MM.1S (cell line): ENCODE data around the gene COQ8A.

ENCODE experiments used
- DNase-seq: peaks from one replicate; pipeline ENCODE4 v3.0.0-alpha.2; 2015
- H2AFZ ChIP-seq: fragments of 300-600 bp; sonication (generic); 2 replicates; pipeline ENCODE4 v1.6.0; 2016; ENCODE audit warnings: antibody characterized with exemption, low read length
- H3F3A ChIP-seq: fragments of 300-600 bp; sonication (generic); 2 replicates; pipeline ENCODE4 v1.6.1; 2016; ENCODE audit warnings: mild to moderate bottlenecking, antibody characterized with exemption, low read length, moderate library complexity, mixed read lengths; ENCODE audit not compliant: insufficient read depth
- H3K27ac ChIP-seq: fragments of 300-600 bp; sonication (generic); 2 replicates; pipeline ENCODE4 v1.5.1; 2016; ENCODE audit warnings: mild to moderate bottlenecking, low read length
- H3K27me3 ChIP-seq: fragments of 300-600 bp; sonication (generic); replicated peaks from 2 replicates; pipeline ENCODE4 v1.6.0; 2016; ENCODE audit warnings: low read length; ENCODE audit not compliant: insufficient read depth
- H3K36me3 ChIP-seq: fragments of 300-600 bp; sonication (generic); replicated peaks from 2 replicates; pipeline ENCODE4 v1.6.1; 2016; ENCODE audit warnings: mild to moderate bottlenecking, low read length, mixed read lengths; ENCODE audit not compliant: insufficient read depth
- H3K4me1 ChIP-seq: fragments of 300-600 bp; sonication (generic); 2 replicates; pipeline ENCODE4 v1.6.1; 2016; ENCODE audit warnings: low read length, mixed read lengths
- H3K4me2 ChIP-seq: fragments of 300-600 bp; sonication (generic); 2 replicates; pipeline ENCODE4 v1.6.0; 2016; ENCODE audit warnings: low read depth, low read length
- H3K4me3 ChIP-seq: fragments of 300-600 bp; sonication (generic); 2 replicates; pipeline ENCODE4 v1.5.1; 2016; ENCODE audit warnings: low read length, mixed read lengths
- H3K79me2 ChIP-seq: fragments of 300-600 bp; sonication (generic); 2 replicates; pipeline ENCODE4 v1.6.1; 2016; ENCODE audit warnings: mixed run types, low read length, mixed read lengths
- H3K9ac ChIP-seq: fragments of 300-600 bp; sonication (generic); 2 replicates; pipeline ENCODE4 v1.6.1; 2016; ENCODE audit warnings: low read length, mixed read lengths
- H3K9me2 ChIP-seq: fragments of 300-600 bp; sonication (generic); replicated peaks from 2 replicates; pipeline ENCODE4 v1.6.1; 2016; ENCODE audit warnings: mild to moderate bottlenecking, low read length, mixed read lengths; ENCODE audit not compliant: insufficient read depth
- H3K9me3 ChIP-seq: fragments of 300-600 bp; sonication (generic); replicated peaks from 2 replicates; pipeline ENCODE4 v1.6.1; 2016; ENCODE audit warnings: mild to moderate bottlenecking, low read length, mixed read lengths; ENCODE audit not compliant: insufficient read depth
- H4K20me1 ChIP-seq: fragments of 300-600 bp; sonication (generic); 2 replicates; pipeline ENCODE4 v1.6.1; 2016; ENCODE audit warnings: mild to moderate bottlenecking, low read length, moderate library complexity, mixed read lengths; ENCODE audit not compliant: insufficient read depth
- EZH2 ChIP-seq: fragments of 300-600 bp; sonication (generic); optimal IDR thresholded peaks from 2 replicates; pipeline ENCODE3; 2017; ENCODE audit warnings: low read depth, mild to moderate bottlenecking, antibody characterized with exemption, low read length, mixed read lengths
- EZH2phosphoT487 ChIP-seq: fragments of 300-600 bp; sonication (generic); IDR thresholded peaks from 2 replicates; pipeline ENCODE4 v1.6.1; 2018; ENCODE audit warnings: antibody characterized with exemption, low read length
- TF ChIP-seq, protein P1 (sequence below): fragments of 300-600 bp; sonication (generic); IDR thresholded peaks from 2 replicates; pipeline ENCODE4 v1.5.1; 2016; ENCODE audit warnings: antibody characterized with exemption, low read length, mixed read lengths

The COQ8A gene

DNA sequence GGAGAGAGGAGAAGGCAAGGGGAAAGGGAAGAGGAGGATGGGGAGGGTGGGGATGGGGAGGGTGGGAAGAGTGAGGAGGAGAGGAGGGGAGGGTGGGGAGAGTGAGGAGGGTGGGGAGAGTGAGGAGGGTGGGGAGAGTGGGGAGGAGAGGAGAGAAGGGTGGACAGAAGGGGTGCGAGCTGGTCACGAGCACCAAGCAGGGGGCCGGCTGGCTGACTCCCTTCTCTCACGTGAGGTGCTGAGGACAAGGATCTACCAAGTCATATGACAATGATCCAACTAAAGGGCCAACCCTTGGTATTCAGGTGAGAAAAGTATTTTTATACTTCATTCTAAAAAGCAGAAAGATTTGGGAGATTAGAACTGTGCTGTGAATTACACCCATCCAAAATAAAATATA, 51.8 kb downstream of the COQ8A start:
- TF ChIP-seq, protein P1, sequence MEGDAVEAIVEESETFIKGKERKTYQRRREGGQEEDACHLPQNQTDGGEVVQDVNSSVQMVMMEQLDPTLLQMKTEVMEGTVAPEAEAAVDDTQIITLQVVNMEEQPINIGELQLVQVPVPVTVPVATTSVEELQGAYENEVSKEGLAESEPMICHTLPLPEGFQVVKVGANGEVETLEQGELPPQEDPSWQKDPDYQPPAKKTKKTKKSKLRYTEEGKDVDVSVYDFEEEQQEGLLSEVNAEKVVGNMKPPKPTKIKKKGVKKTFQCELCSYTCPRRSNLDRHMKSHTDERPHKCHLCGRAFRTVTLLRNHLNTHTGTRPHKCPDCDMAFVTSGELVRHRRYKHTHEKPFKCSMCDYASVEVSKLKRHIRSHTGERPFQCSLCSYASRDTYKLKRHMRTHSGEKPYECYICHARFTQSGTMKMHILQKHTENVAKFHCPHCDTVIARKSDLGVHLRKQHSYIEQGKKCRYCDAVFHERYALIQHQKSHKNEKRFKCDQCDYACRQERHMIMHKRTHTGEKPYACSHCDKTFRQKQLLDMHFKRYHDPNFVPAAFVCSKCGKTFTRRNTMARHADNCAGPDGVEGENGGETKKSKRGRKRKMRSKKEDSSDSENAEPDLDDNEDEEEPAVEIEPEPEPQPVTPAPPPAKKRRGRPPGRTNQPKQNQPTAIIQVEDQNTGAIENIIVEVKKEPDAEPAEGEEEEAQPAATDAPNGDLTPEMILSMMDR, result no peak
- TF ChIP-seq EZH2 (no peak), EZH2phosphoT487 (no peak)
- no peaks in the 10 kb centered on the region for H3K9me3 ChIP-seq
- H3K9me2 ChIP-seq, result no peaks in the 10 kb centered on the region
- no peaks in the 10 kb centered on the region for H4K20me1 ChIP-seq
- H3K4me3 ChIP-seq, result no peak overlapping the region
- no peaks in the 10 kb centered on the region for H3K79me2 ChIP-seq
- no peak overlapping the region for H3K4me2 ChIP-seq
- H3K27ac ChIP-seq, result no peak overlapping the region
- H3F3A ChIP-seq, result no peaks in the 10 kb centered on the region
- H3K9ac ChIP-seq, result no peak overlapping the region
- H2AFZ ChIP-seq, result no peak overlapping the region
- H3K27me3 ChIP-seq, result no peaks in the 10 kb centered on the region
- DNase-seq, result no peak
- no peaks in the 10 kb centered on the region for H3K4me1 ChIP-seq
- no peaks in the 10 kb centered on the region for H3K36me3 ChIP-seq

DNA sequence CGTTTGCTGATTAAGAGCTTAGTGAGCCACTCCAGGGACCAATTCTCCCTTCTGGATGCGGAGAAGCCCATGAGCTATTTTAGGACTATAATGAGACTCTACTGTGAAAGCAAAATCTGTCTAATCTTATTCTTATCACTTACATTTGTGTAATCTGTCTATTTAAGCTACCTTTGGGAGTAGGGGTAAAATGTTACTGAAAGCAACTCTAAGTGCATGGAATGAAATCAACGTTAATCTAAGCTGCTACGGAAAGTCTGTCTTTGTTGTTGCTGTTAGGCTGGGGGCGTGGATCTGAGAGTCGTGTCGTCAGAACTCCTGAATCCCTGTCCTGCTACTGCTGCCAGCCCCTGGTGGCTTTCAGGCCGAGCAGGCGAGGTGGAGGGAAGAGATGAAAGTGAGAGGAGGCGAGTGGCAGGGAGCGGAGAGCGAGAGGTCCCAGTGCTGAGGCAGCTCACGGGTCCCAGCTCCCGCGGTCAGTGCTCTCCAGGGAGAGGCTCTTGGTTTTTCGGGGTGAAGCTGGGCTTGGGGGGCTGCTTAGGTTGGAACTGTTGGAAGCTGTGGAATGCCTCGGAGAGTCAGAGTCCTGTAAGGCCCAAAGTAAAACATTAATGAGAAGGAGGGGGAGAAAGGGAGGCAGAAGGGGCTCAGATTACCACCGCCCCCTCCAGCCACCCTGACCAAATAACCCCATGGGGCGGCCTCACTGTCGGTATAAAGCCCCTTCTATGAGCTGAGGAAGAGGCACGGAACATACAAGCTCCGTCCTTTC, 53.9 kb downstream of the COQ8A start:
- no peaks in the 10 kb centered on the region for H3K36me3 ChIP-seq
- H3K9me3 ChIP-seq, result no peaks in the 10 kb centered on the region
- H3K27ac ChIP-seq, result no peak overlapping the region
- H3K4me2 ChIP-seq, result no peak overlapping the region
- H3K79me2 ChIP-seq, result no peaks in the 10 kb centered on the region
- H3K9ac ChIP-seq, result no peak overlapping the region
- H3K4me1 ChIP-seq, result no peaks in the 10 kb centered on the region
- H4K20me1 ChIP-seq, result no peaks in the 10 kb centered on the region
- H3K9me2 ChIP-seq, result no peaks in the 10 kb centered on the region
- no peak overlapping the region for H3K4me3 ChIP-seq
- no peak for DNase-seq
- no peak overlapping the region for H2AFZ ChIP-seq
- H3K27me3 ChIP-seq, result no peaks in the 10 kb centered on the region
- TF ChIP-seq EZH2phosphoT487, result no peak
- no peak for TF ChIP-seq EZH2
- TF ChIP-seq, protein P1, result no peak
- H3F3A ChIP-seq, result no peaks in the 10 kb centered on the region

DNA sequence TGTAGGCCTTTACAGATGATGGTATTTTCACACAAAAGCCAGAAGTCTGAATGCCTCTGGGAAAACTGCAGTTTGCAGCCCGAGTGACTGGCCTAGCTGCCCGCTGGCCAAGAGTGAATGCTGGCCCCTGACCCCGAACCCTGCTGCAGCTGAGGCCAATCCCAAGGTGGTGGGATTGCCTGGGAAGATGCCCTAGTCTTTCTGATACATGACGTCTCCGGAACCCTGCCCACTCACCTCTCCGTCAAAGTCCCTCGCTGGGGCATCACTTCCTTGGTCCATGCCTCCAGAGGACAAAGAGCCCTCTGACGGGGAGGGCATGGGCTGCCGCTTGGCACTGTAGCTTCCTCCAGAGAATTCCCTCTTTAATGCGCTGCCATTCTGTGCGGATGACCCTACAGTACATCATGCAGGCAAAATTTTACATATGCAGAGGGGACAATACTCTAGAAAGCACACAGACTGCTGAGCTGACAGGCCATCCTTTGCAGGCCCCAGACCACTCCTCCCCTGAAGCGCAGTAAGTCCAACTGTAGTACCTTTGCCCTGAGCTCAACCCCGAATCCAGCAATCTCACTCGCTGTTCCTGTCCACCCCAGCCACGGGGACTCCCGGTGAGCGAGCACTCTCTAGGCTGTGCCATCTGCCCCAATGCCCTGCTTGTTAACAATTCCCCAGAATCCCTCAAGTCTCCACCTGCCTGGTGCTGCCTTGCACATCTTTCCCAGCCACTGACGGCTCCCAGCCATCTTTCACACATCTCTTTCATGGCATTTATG, 54.7 kb downstream of the COQ8A start:
- H3K4me1 ChIP-seq, result no peaks in the 10 kb centered on the region
- H3K4me3 ChIP-seq, result no peak overlapping the region
- no peaks in the 10 kb centered on the region for H3K79me2 ChIP-seq
- no peak overlapping the region for H3K4me2 ChIP-seq
- DNase-seq, result no peak
- H3K9me3 ChIP-seq, result no peaks in the 10 kb centered on the region
- no peaks in the 10 kb centered on the region for H4K20me1 ChIP-seq
- H2AFZ ChIP-seq, result no peak overlapping the region
- no peaks in the 10 kb centered on the region for H3K36me3 ChIP-seq
- H3K9ac ChIP-seq, result no peak overlapping the region
- no peak overlapping the region for H3K27ac ChIP-seq
- H3K27me3 ChIP-seq, result no peaks in the 10 kb centered on the region
- no peaks in the 10 kb centered on the region for H3F3A ChIP-seq
- TF ChIP-seq EZH2phosphoT487 (no peak), EZH2 (no peak)
- TF ChIP-seq, protein P1, result no peak
- no peaks in the 10 kb centered on the region for H3K9me2 ChIP-seq
